ENCODE results near the gene STOX1.

STOX1 gene

DNA sequence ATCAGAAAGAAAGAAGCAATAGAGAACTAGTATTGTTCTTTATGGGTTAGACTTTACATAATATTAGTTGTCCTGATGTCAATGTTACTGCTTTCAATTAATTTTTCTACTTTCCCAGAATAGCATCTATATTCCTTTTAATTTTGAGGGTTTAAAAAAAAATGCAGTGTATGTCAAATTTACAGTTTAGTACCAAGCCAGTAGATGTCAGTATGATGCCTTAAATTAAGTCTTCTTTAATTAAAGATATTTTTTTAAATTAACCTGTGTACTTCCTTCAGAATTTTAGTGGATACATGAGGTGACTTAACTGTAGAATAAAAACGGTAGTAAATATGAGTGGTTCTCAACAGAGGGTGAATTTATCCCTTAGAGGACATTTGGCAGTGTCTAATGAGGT lies 35.2 kb upstream of the STOX1 start:
- TF ChIP-seq EZH2phosphoT487 (conservative IDR thresholded peaks at IDR 0.05; ENCODE audit: low read length) = no peak
- TF ChIP-seq, protein P1, sequence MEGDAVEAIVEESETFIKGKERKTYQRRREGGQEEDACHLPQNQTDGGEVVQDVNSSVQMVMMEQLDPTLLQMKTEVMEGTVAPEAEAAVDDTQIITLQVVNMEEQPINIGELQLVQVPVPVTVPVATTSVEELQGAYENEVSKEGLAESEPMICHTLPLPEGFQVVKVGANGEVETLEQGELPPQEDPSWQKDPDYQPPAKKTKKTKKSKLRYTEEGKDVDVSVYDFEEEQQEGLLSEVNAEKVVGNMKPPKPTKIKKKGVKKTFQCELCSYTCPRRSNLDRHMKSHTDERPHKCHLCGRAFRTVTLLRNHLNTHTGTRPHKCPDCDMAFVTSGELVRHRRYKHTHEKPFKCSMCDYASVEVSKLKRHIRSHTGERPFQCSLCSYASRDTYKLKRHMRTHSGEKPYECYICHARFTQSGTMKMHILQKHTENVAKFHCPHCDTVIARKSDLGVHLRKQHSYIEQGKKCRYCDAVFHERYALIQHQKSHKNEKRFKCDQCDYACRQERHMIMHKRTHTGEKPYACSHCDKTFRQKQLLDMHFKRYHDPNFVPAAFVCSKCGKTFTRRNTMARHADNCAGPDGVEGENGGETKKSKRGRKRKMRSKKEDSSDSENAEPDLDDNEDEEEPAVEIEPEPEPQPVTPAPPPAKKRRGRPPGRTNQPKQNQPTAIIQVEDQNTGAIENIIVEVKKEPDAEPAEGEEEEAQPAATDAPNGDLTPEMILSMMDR (IDR thresholded peaks at IDR 0.05; ENCODE audit: insufficient read depth, low read length, poor library complexity, severe bottlenecking) = peak; percentile 16
- H3K4me2 ChIP-seq (ENCODE audit: low read depth, low read length, poor library complexity, severe bottlenecking) = no peak overlapping the region
- no peak overlapping the region for H3K9ac ChIP-seq (ENCODE audit: low read length)
- no peak overlapping the region for H2AFZ ChIP-seq (ENCODE audit: low read depth, low read length, severe bottlenecking)
- peaks cover 7% of the 10 kb centered on the region; the same call in 1 of the 2 replicates for H3F3A ChIP-seq (ENCODE audit: insufficient read depth)
- no peak overlapping the region for H3K27ac ChIP-seq (ENCODE audit: low read depth, low read length)
- no peaks in the 10 kb centered on the region for H4K20me1 ChIP-seq (ENCODE audit: low read depth, low read length)
- no peaks in the 10 kb centered on the region for H3K79me2 ChIP-seq (ENCODE audit: insufficient read depth, low read length)
- H3K9me3 ChIP-seq (ENCODE audit: insufficient read depth, low read length) = no peaks in the 10 kb centered on the region
- peaks cover 28% of the 10 kb centered on the region for H3K36me3 ChIP-seq (ENCODE audit: low read length)
- H3K9me2 ChIP-seq (replicated peaks; ENCODE audit: insufficient read depth, low read length) = no peaks in the 10 kb centered on the region
- no peak overlapping the region for H3K4me3 ChIP-seq (ENCODE audit: insufficient read depth, low read length, poor library complexity, severe bottlenecking)
- H3K27me3 ChIP-seq (ENCODE audit: low read length) = no peaks in the 10 kb centered on the region

DNA sequence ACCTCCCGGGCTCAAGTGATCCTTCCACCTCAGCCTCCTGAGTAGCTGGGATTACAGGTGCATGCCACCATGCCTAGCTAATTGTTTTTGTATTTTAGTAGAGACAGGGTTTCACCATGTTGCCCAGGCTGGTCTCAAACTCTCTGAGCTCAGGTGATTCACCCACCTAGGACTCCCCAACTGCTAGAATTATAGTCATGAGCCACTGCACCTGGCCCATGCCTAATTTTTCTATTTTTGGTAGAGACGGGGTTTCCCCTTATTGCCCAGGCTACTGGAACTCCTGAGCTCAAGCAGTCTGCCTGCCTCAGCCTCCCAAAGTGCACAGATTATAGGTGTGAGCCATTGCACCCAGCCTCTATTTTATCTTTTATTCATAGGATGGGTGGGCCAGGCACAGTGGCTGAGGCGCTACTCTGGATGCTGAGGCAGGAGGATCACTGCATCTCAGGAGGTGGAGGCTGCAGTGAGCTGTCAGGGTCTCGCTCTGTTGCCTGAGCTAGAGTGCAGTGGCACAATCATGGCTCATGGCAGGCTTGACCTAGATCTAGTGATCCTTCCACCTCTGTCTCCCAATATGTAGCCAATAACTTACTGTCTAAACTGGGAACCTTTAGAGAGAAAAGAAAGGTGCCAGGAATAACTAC lies 31.3 kb upstream of the STOX1 start:
- Histone ChIP-seq H3K4me3 (ENCODE audit: insufficient read depth, low read length, poor library complexity, severe bottlenecking) (no peak overlapping the region), H4K20me1 (ENCODE audit: low read depth, low read length) (no peaks in the 10 kb centered on the region), H2AFZ (ENCODE audit: low read depth, low read length, severe bottlenecking) (no peak overlapping the region), H3K36me3 (ENCODE audit: low read length) (peaks cover 9% of the 10 kb centered on the region; the same call in 1 of the 2 replicates), H3F3A (ENCODE audit: insufficient read depth) (peaks cover 12% of the 10 kb centered on the region; the same call in 1 of the 2 replicates), H3K27ac (ENCODE audit: low read depth, low read length) (no peak overlapping the region), H3K9me2 (replicated peaks; ENCODE audit: insufficient read depth, low read length) (no peaks in the 10 kb centered on the region), H3K79me2 (ENCODE audit: insufficient read depth, low read length) (no peaks in the 10 kb centered on the region), H3K4me2 (ENCODE audit: low read depth, low read length, poor library complexity, severe bottlenecking) (no peak overlapping the region), H3K9me3 (ENCODE audit: insufficient read depth, low read length) (no peaks in the 10 kb centered on the region), H3K27me3 (ENCODE audit: low read length) (no peaks in the 10 kb centered on the region), H3K9ac (ENCODE audit: low read length) (no peak overlapping the region)
- no peak for TF ChIP-seq EZH2phosphoT487 (conservative IDR thresholded peaks at IDR 0.05; ENCODE audit: low read length)
- TF ChIP-seq, protein P1 (IDR thresholded peaks at IDR 0.05; ENCODE audit: insufficient read depth, low read length, poor library complexity, severe bottlenecking) = no peak

- Histone ChIP-seq H3K36me3 (ENCODE audit: low read length) (peaks cover 6% of the 10 kb centered on the region; the same call in 1 of the 2 replicates), H3K27me3 (ENCODE audit: low read length) (no peaks in the 10 kb centered on the region), H2AFZ (ENCODE audit: low read depth, low read length, severe bottlenecking) (no peak overlapping the region), H3K9ac (ENCODE audit: low read length) (no peak overlapping the region), H3F3A (ENCODE audit: insufficient read depth) (0 out of 2 replicates have a peak, but pooled peaks cover 8% of the 10 kb centered on the region), H3K9me3 (ENCODE audit: insufficient read depth, low read length) (no peaks in the 10 kb centered on the region), H3K27ac (ENCODE audit: low read depth, low read length) (no peak overlapping the region), H3K9me2 (replicated peaks; ENCODE audit: insufficient read depth, low read length) (no peaks in the 10 kb centered on the region), H3K4me3 (ENCODE audit: insufficient read depth, low read length, poor library complexity, severe bottlenecking) (no peak overlapping the region), H4K20me1 (ENCODE audit: low read depth, low read length) (no peaks in the 10 kb centered on the region), H3K79me2 (ENCODE audit: insufficient read depth, low read length) (no peaks in the 10 kb centered on the region), H3K4me2 (ENCODE audit: low read depth, low read length, poor library complexity, severe bottlenecking) (no peak overlapping the region)
- TF ChIP-seq EZH2phosphoT487 (conservative IDR thresholded peaks at IDR 0.05; ENCODE audit: low read length) = no peak
- TF ChIP-seq, protein P1 (IDR thresholded peaks at IDR 0.05; ENCODE audit: insufficient read depth, low read length, poor library complexity, severe bottlenecking) = no peak
Observed at GRCh38 chr10:68796605-68797004, 30.7 kb upstream of the STOX1 start.

Data from SU-DHL-6 (cell line).